Erythroblast (primary cell): ENCODE results near the gene RNF111.

ENCODE experiments used
- GATA1 ChIP-seq: IDR thresholded peaks from 2 replicates; pipeline ENCODE4 v1.6.1; 2011; ENCODE audit warnings: low read depth, mild to moderate bottlenecking, control low read depth, low read length, moderate library complexity
- POLR2A ChIP-seq: IDR thresholded peaks from 2 replicates; pipeline ENCODE4 v1.6.1; 2011; ENCODE audit warnings: mild to moderate bottlenecking, low read length

DNA sequence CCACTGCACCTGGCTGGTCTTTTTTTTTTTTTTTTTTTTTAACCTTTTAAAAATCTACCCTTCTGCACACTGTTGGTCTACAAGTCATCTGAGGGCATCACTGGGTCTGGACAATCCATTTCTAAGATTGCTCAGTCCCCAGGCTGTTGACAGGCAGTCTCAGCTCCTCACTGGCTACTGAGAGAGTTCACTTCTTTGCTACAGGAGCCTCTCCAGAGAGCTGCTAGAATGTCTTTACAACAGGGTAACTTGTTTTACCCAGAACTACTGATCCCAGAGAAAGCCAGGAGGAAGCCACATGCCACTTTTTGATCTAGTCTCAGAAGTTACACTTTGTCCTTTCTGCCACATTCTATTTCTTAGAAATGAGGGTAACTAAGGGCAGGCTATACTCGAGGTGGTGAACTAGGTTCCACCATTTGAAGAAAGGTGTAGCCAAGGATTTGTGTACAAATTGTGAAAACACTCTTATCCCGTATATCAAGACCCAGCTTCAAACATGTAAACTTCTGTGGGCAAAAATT is 111.8 kb downstream of the RNF111 start:
- TF ChIP-seq POLR2A (no peak), GATA1 (no peak)
